NT2/D1 (cell line): Measurements from ENCODE around the gene SUPT20H.

Experiments used
- YY1 ChIP-seq: IDR thresholded peaks from 2 replicates; pipeline ENCODE4 v1.6.1; 2011; ENCODE audit not compliant: insufficient read length, insufficient read depth
- ZNF274 ChIP-seq: IDR thresholded peaks from 2 replicates; pipeline ENCODE4 v1.6.1; 2011; ENCODE audit warnings: mild to moderate bottlenecking, low read depth, low read length

DNA sequence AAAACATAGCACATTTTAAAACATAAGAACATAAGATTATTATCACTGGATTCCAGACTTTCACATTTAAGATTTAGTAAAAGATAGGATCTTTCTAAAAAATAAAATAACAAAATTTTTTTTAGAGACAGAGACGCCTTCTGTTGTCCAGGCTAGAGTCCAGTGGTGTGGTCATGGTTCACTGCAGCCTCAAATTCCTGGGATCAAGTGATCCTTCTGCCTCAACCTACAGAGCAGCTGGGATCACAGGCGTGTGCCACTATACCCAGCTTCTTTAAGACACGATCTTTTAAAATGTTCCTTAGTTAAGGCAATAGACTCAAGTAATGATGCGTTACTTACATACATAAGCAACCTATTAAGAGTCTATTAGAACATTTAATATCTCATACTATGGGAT, 93.1 kb downstream of the SUPT20H start:
- no peak for TF ChIP-seq ZNF274
- no peak for TF ChIP-seq YY1
